ENCODE results near the gene ENDOV.

The ENDOV gene

GRCh38 chr17:80414803-80415625, at the start of gene ENDOV:
ENDOV (plus strand) TSS chr17:80415167; CDS start chr17:80415195, 28 bp downstream.
- TF ChIP-seq, protein P1, sequence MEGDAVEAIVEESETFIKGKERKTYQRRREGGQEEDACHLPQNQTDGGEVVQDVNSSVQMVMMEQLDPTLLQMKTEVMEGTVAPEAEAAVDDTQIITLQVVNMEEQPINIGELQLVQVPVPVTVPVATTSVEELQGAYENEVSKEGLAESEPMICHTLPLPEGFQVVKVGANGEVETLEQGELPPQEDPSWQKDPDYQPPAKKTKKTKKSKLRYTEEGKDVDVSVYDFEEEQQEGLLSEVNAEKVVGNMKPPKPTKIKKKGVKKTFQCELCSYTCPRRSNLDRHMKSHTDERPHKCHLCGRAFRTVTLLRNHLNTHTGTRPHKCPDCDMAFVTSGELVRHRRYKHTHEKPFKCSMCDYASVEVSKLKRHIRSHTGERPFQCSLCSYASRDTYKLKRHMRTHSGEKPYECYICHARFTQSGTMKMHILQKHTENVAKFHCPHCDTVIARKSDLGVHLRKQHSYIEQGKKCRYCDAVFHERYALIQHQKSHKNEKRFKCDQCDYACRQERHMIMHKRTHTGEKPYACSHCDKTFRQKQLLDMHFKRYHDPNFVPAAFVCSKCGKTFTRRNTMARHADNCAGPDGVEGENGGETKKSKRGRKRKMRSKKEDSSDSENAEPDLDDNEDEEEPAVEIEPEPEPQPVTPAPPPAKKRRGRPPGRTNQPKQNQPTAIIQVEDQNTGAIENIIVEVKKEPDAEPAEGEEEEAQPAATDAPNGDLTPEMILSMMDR (IDR thresholded peaks at IDR 0.05; ENCODE audit: extremely low read depth, insufficient read depth, missing control alignments), result no peak
- in situ Hi-C loops (cut with MboI; ENCODE audit: low pct_unique_long_range_greater_than_20kb, low sequenced_read_pairs, unreplicated experiment), result no loop called here
- peak; percentile 99 for DNase-seq (ENCODE audit: low spot score)

- no peak for DNase-seq (ENCODE audit: low spot score)
- in situ Hi-C loops (cut with MboI; ENCODE audit: low pct_unique_long_range_greater_than_20kb, low sequenced_read_pairs, unreplicated experiment), result no loop called here
- TF ChIP-seq, protein P1 (IDR thresholded peaks at IDR 0.05; ENCODE audit: extremely low read depth, insufficient read depth, missing control alignments), result no peak
Observed at GRCh38 chr17:80365983-80366382, 49.0 kb upstream of the ENDOV start.

DNA sequence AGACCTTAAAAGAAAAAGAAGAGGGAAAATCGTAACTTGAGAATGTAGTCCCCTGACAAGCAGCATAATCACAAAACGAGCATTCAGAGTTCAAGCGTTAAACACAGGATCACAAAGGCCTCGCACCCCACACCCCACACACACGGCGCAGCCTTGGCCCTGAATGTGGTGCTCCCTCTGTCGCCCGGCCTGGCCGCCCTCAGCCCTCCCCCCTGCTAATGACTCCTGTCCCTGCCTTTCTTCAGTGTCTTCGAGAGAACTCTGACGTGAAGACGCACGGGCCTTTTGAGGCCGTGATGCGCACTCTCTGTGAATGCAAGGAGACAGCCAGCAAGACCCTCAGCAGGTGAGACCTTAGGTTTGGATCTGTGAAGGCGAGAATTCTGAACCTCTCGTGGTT, 47.5 kb upstream of the ENDOV start:
- TF ChIP-seq, protein P1 (IDR thresholded peaks at IDR 0.05; ENCODE audit: extremely low read depth, insufficient read depth, missing control alignments), result no peak
- in situ Hi-C loops (cut with MboI; ENCODE audit: low pct_unique_long_range_greater_than_20kb, low sequenced_read_pairs, unreplicated experiment), result no loop called here
- DNase-seq (ENCODE audit: low spot score), result no peak

DNA sequence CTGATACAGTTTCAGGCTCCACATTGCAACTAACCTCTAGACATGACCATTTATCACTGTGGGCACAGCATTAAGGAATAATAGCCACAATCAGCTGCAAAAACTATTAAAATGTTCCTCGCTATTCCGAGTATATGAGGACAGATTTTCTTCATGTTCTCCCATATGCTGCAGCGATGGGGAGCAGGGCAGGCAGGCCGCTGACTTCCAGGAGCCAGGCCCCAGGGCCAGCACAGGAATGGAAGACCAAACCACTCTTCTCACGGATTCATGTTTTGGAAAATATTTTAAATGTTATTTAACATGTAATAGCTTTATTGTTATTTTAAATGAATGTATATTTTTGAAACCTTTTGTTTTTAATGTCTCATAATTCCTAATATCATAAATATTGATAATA, 43.8 kb upstream of the ENDOV start:
- DNase-seq (ENCODE audit: low spot score), result no peak
- in situ Hi-C loops (cut with MboI; ENCODE audit: low pct_unique_long_range_greater_than_20kb, low sequenced_read_pairs, unreplicated experiment), result no loop called here
- TF ChIP-seq, protein P1 (IDR thresholded peaks at IDR 0.05; ENCODE audit: extremely low read depth, insufficient read depth, missing control alignments), result no peak

GRCh38 chr17:80372456-80372855, 42.5 kb upstream of the ENDOV start:
- DNase-seq (ENCODE audit: low spot score), result no peak
- in situ Hi-C loops (cut with MboI; ENCODE audit: low pct_unique_long_range_greater_than_20kb, low sequenced_read_pairs, unreplicated experiment), result no loop called here
- TF ChIP-seq, protein P1 (IDR thresholded peaks at IDR 0.05; ENCODE audit: extremely low read depth, insufficient read depth, missing control alignments), result no peak

DNA sequence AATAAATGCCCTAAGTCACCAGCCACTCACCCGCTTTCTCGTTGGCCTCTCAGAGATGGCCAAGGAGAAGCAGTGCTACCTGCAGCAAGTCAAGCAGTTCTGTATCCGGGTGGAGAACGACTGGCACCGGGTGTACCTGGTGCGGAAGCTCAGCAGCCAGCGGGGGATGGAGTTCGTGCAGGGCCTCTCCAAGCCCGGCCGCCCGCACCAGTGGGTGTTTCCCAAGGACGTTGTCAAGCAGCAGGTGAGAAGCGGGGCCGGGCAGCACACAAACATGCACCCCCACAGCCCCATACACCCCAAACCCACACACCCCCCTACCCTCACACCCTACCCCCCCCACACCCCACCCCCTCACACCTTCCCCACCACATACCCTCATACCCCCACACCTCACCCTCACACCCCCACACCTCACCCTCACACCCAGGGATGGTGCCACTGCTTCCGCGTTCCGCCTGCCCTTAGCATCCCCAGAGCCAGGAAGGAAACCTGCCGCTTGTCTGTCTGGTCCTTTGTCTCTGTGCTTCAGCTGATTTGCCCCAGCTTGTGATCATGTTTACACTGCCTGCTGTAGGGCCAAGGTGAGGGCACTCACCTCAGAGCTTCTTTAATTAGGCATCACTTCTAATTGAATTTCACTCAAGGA, 41.9 kb upstream of the ENDOV start:
- no peak for DNase-seq (ENCODE audit: low spot score)
- in situ Hi-C loops (cut with MboI; ENCODE audit: low pct_unique_long_range_greater_than_20kb, low sequenced_read_pairs, unreplicated experiment), result no loop called here
- TF ChIP-seq, protein P1 (IDR thresholded peaks at IDR 0.05; ENCODE audit: extremely low read depth, insufficient read depth, missing control alignments), result no peak
